ENCODE data around the gene TPCN2.

Gene TPCN2

GRCh38 chr11:69033431-69033830, 15.3 kb upstream of the TPCN2 start:
- Histone ChIP-seq H3K27ac (ENCODE audit: low read depth, low read length) (no peak overlapping the region), H3K4ac (ENCODE audit: low read depth, low read length) (no peak overlapping the region), H3K36me3 (ENCODE audit: control insufficient read depth in 1 of 2, insufficient read depth in 2 of 2, low read length in 2 of 2) (no peaks in the 10 kb centered on the region), H3K18ac (ENCODE audit: low read length) (no peak overlapping the region), H3K9ac (ENCODE audit: low read length) (no peak overlapping the region), H3K23ac (ENCODE audit: low read length) (no peak overlapping the region), H3K9me3 (ENCODE audit: insufficient read depth, low read depth, low read length) (no peaks in the 10 kb centered on the region), H2AK5ac (ENCODE audit: low read length) (no peak overlapping the region), H2BK12ac (ENCODE audit: low read length) (no peak overlapping the region), H2BK120ac (ENCODE audit: insufficient read depth, low read length, poor library complexity) (no peak overlapping the region), H2BK5ac (ENCODE audit: low read depth, low read length, poor library complexity) (no peak overlapping the region), H4K12ac (ENCODE audit: low read depth, low read length) (no peak overlapping the region), H3K79me1 (ENCODE audit: low read length) (no peaks in the 10 kb centered on the region), H3K27me3 (ENCODE audit: insufficient read depth, low read length) (no peaks in the 10 kb centered on the region), H4K91ac (ENCODE audit: low read depth, low read length) (no peak overlapping the region), H2AFZ (ENCODE audit: insufficient read depth, low read length, poor library complexity) (no peak overlapping the region), H3K4me2 (ENCODE audit: low read length) (no peak overlapping the region), H4K8ac (ENCODE audit: low read depth, low read length) (no peak overlapping the region), H3K14ac (ENCODE audit: low read length) (no peak overlapping the region), H3K4me1 (ENCODE audit: control insufficient read depth in 1 of 2, insufficient read depth in 2 of 2, low read length in 2 of 2) (no peaks in the 10 kb centered on the region), H3K4me3 (ENCODE audit: low read depth, low read length) (no peak overlapping the region), H3K79me2 (ENCODE audit: control insufficient read depth, insufficient read depth, low read length, poor library complexity) (no peaks in the 10 kb centered on the region)
- no CpG with 5 or more reads among the region's 11 CpGs for WGBS (ENCODE audit: extremely low coverage, insufficient coverage, insufficient read length)
- no peak for DNase-seq

GRCh38 chr11:69034123-69034867, 14.4 kb upstream of the TPCN2 start:
- Histone ChIP-seq H3K4me2 (ENCODE audit: low read length) (no peak overlapping the region), H3K9ac (ENCODE audit: low read length) (no peak overlapping the region), H3K27ac (ENCODE audit: low read depth, low read length) (no peak overlapping the region), H3K4me1 (ENCODE audit: control insufficient read depth in 1 of 2, insufficient read depth in 2 of 2, low read length in 2 of 2) (peaks cover 0 to 2% of the 10 kb centered on the region in 2 experiments), H3K18ac (ENCODE audit: low read length) (no peak overlapping the region), H3K4ac (ENCODE audit: low read depth, low read length) (no peak overlapping the region), H2AFZ (ENCODE audit: insufficient read depth, low read length, poor library complexity) (no peak overlapping the region), H2BK12ac (ENCODE audit: low read length) (no peak overlapping the region), H3K4me3 (ENCODE audit: low read depth, low read length) (no peak overlapping the region), H3K79me2 (ENCODE audit: control insufficient read depth, insufficient read depth, low read length, poor library complexity) (no peaks in the 10 kb centered on the region), H3K14ac (ENCODE audit: low read length) (no peak overlapping the region), H4K12ac (ENCODE audit: low read depth, low read length) (no peak overlapping the region), H4K91ac (ENCODE audit: low read depth, low read length) (no peak overlapping the region), H3K9me3 (ENCODE audit: insufficient read depth, low read depth, low read length) (no peaks in the 10 kb centered on the region), H2AK5ac (ENCODE audit: low read length) (no peak overlapping the region), H2BK120ac (ENCODE audit: insufficient read depth, low read length, poor library complexity) (no peak overlapping the region), H4K8ac (ENCODE audit: low read depth, low read length) (no peak overlapping the region), H3K23ac (ENCODE audit: low read length) (no peak overlapping the region), H2BK5ac (ENCODE audit: low read depth, low read length, poor library complexity) (no peak overlapping the region), H3K36me3 (ENCODE audit: control insufficient read depth in 1 of 2, insufficient read depth in 2 of 2, low read length in 2 of 2) (no peaks in the 10 kb centered on the region), H3K79me1 (ENCODE audit: low read length) (no peaks in the 10 kb centered on the region), H3K27me3 (ENCODE audit: insufficient read depth, low read length) (no peaks in the 10 kb centered on the region)
- WGBS (ENCODE audit: extremely low coverage, insufficient coverage, insufficient read length): no CpG with 5 or more reads among the region's 22 CpGs
- no peak for DNase-seq

GRCh38 chr11:69035150-69035945, 13.4 kb upstream of the TPCN2 start:
- no peak overlapping the region for H3K4me3 ChIP-seq (ENCODE audit: low read depth, low read length)
- no peaks in the 10 kb centered on the region for H3K9me3 ChIP-seq (ENCODE audit: insufficient read depth, low read depth, low read length)
- no CpG with 5 or more reads among the region's 21 CpGs for WGBS (ENCODE audit: extremely low coverage, insufficient coverage, insufficient read length)
- H4K91ac ChIP-seq (ENCODE audit: low read depth, low read length): no peak overlapping the region
- no peak overlapping the region for H3K23ac ChIP-seq (ENCODE audit: low read length)
- no peak overlapping the region for H2BK12ac ChIP-seq (ENCODE audit: low read length)
- no peaks in the 10 kb centered on the region for H3K79me1 ChIP-seq (ENCODE audit: low read length)
- no peak overlapping the region for H2BK120ac ChIP-seq (ENCODE audit: insufficient read depth, low read length, poor library complexity)
- no peak overlapping the region for H3K9ac ChIP-seq (ENCODE audit: low read length)
- no peak overlapping the region for H3K4me2 ChIP-seq (ENCODE audit: low read length)
- no peak overlapping the region for H2AK5ac ChIP-seq (ENCODE audit: low read length)
- H3K27me3 ChIP-seq (ENCODE audit: insufficient read depth, low read length): no peaks in the 10 kb centered on the region
- no peak overlapping the region for H2BK5ac ChIP-seq (ENCODE audit: low read depth, low read length, poor library complexity)
- no peaks in the 10 kb centered on the region for H3K36me3 ChIP-seq (ENCODE audit: control insufficient read depth in 1 of 2, insufficient read depth in 2 of 2, low read length in 2 of 2)
- H3K27ac ChIP-seq (ENCODE audit: low read depth, low read length): no peak overlapping the region
- no peaks in the 10 kb centered on the region for H3K79me2 ChIP-seq (ENCODE audit: control insufficient read depth, insufficient read depth, low read length, poor library complexity)
- no peak overlapping the region for H3K18ac ChIP-seq (ENCODE audit: low read length)
- H3K14ac ChIP-seq (ENCODE audit: low read length): no peak overlapping the region
- H4K8ac ChIP-seq (ENCODE audit: low read depth, low read length): no peak overlapping the region
- DNase-seq: no peak
- no peak overlapping the region for H4K12ac ChIP-seq (ENCODE audit: low read depth, low read length)
- H3K4ac ChIP-seq (ENCODE audit: low read depth, low read length): no peak overlapping the region
- H3K4me1 ChIP-seq (ENCODE audit: control insufficient read depth in 1 of 2, insufficient read depth in 2 of 2, low read length in 2 of 2): peaks cover 0 to 6% of the 10 kb centered on the region in 2 experiments
- no peak overlapping the region for H2AFZ ChIP-seq (ENCODE audit: insufficient read depth, low read length, poor library complexity)

GRCh38 chr11:69035946-69036340, 12.8 kb upstream of the TPCN2 start:
- WGBS (ENCODE audit: extremely low coverage, insufficient coverage, insufficient read length): no CpG with 5 or more reads among the region's 11 CpGs
- H3K4ac ChIP-seq (ENCODE audit: low read depth, low read length): no peak overlapping the region

More at GRCh38 chr11:69035946-69036340, 12.8 kb upstream of the TPCN2 start:
- no peak overlapping the region for H3K4me3 ChIP-seq (ENCODE audit: low read depth, low read length)
- no peak overlapping the region for H3K14ac ChIP-seq (ENCODE audit: low read length)
- DNase-seq: no peak
- H2BK5ac ChIP-seq (ENCODE audit: low read depth, low read length, poor library complexity): no peak overlapping the region
- no peak overlapping the region for H3K27ac ChIP-seq (ENCODE audit: low read depth, low read length)
- H3K4me1 ChIP-seq (ENCODE audit: control insufficient read depth in 1 of 2, insufficient read depth in 2 of 2, low read length in 2 of 2): peaks cover 3 to 8% of the 10 kb centered on the region in 2 experiments
- no peak overlapping the region for H4K12ac ChIP-seq (ENCODE audit: low read depth, low read length)
- H4K91ac ChIP-seq (ENCODE audit: low read depth, low read length): no peak overlapping the region
- no peak overlapping the region for H2BK120ac ChIP-seq (ENCODE audit: insufficient read depth, low read length, poor library complexity)
- no peak overlapping the region for H2AFZ ChIP-seq (ENCODE audit: insufficient read depth, low read length, poor library complexity)
- no peaks in the 10 kb centered on the region for H3K9me3 ChIP-seq (ENCODE audit: insufficient read depth, low read depth, low read length)
- no peaks in the 10 kb centered on the region for H3K27me3 ChIP-seq (ENCODE audit: insufficient read depth, low read length)
- no peak overlapping the region for H3K4me2 ChIP-seq (ENCODE audit: low read length)
- no peak overlapping the region for H2BK12ac ChIP-seq (ENCODE audit: low read length)
- H3K9ac ChIP-seq (ENCODE audit: low read length): no peak overlapping the region
- no peak overlapping the region for H3K18ac ChIP-seq (ENCODE audit: low read length)
- H3K79me2 ChIP-seq (ENCODE audit: control insufficient read depth, insufficient read depth, low read length, poor library complexity): no peaks in the 10 kb centered on the region
- no peak overlapping the region for H2AK5ac ChIP-seq (ENCODE audit: low read length)
- H3K79me1 ChIP-seq (ENCODE audit: low read length): no peaks in the 10 kb centered on the region
- no peak overlapping the region for H4K8ac ChIP-seq (ENCODE audit: low read depth, low read length)
- H3K23ac ChIP-seq (ENCODE audit: low read length): no peak overlapping the region
- no peaks in the 10 kb centered on the region for H3K36me3 ChIP-seq (ENCODE audit: control insufficient read depth in 1 of 2, insufficient read depth in 2 of 2, low read length in 2 of 2)

All from trophoblast cell (in vitro differentiated cells and primary cell).